Hepatocyte (in vitro differentiated cells): ENCODE data around the gene KDM4E. TPM values are rescaled to one million over a fixed set of nuclear protein-coding genes. Genes with fewer than 3 reads are reported as not detected.

Experiments
- DNase-seq: peaks from one replicate; pipeline ENCODE4 v3.0.0-alpha.2; 2016; ENCODE audit warnings: low spot score
- H2AFZ ChIP-seq: fragments of 200-600 bp; sonication (generic); 2 replicates; pipeline ENCODE4 v1.6.0; 2016; ENCODE audit warnings: antibody characterized with exemption, mild to moderate bottlenecking
- H3K27ac ChIP-seq: fragments of 200-600 bp; sonication (generic); 2 replicates; pipeline ENCODE4 v1.5.1; 2016; ENCODE audit warnings: mild to moderate bottlenecking
- H3K27me3 ChIP-seq: fragments of 200-600 bp; sonication (generic); 2 replicates; pipeline ENCODE4 v1.6.1; 2016
- H3K36me3 ChIP-seq: fragments of 200-600 bp; sonication (generic); replicated peaks from 2 replicates; pipeline ENCODE4 v1.5.1; 2016; ENCODE audit warnings: low read depth; ENCODE audit not compliant: insufficient read depth
- H3K4me1 ChIP-seq: fragments of 200-600 bp; sonication (generic); 2 replicates; pipeline ENCODE4 v1.5.1; 2016; ENCODE audit warnings: mild to moderate bottlenecking, moderate library complexity; ENCODE audit not compliant: insufficient read depth
- H3K4me2 ChIP-seq: fragments of 200-600 bp; sonication (generic); 2 replicates; pipeline ENCODE4 v1.6.0; 2016
- H3K4me3 ChIP-seq: fragments of 200-600 bp; sonication (generic); 2 replicates; pipeline ENCODE4 v1.5.1; 2016; ENCODE audit warnings: mild to moderate bottlenecking
- H3K79me2 ChIP-seq: fragments of 200-600 bp; sonication (generic); 2 replicates; pipeline ENCODE4 v1.6.0; 2017; ENCODE audit warnings: mild to moderate bottlenecking
- H3K9me2 ChIP-seq: fragments of 200-600 bp; sonication (generic); replicated peaks from 2 replicates; pipeline ENCODE4 v1.6.0; 2017; ENCODE audit warnings: mild to moderate bottlenecking; ENCODE audit not compliant: insufficient read depth
- H3K9me3 ChIP-seq: fragments of 200-600 bp; sonication (generic); 2 replicates; pipeline ENCODE4 v1.5.1; 2016; ENCODE audit warnings: low read depth, mild to moderate bottlenecking
- H4K20me1 ChIP-seq: fragments of 200-600 bp; sonication (generic); 2 replicates; pipeline ENCODE4 v1.6.0; 2016; ENCODE audit warnings: mild to moderate bottlenecking; ENCODE audit not compliant: insufficient read depth, poor library complexity, severe bottlenecking
- EZH2 ChIP-seq: fragments of 200-600 bp; sonication (generic); IDR thresholded peaks from 2 replicates; pipeline ENCODE4 v1.6.1; 2016; ENCODE audit warnings: antibody characterized with exemption, mild to moderate bottlenecking, borderline replicate concordance
- EZH2phosphoT487 ChIP-seq: fragments of 200-600 bp; sonication (generic); IDR thresholded peaks from one replicate; pipeline ENCODE4 v1.6.1; 2018; ENCODE audit warnings: antibody characterized with exemption, mild to moderate bottlenecking, low read depth, moderate library complexity; ENCODE audit not compliant: unreplicated experiment, severe bottlenecking
- WGBS: methylation state at CpG from one replicate; pipeline ENCODE4 v1.1.6; 2016; ENCODE audit warnings: low lambda C conversion rate; ENCODE audit errors: missing lambda C conversion rate; 5-methylcytosine and 5-hydroxymethylcytosine counted together
- polyA plus RNA-seq: library from polyadenylated mRNA; unstranded; fragments of >200 nt; fragmentation: Nextera tagmentation; extraction: Ambion mirVana; gene quantifications from 2 replicates; pipeline ENCODE4 v1.2.1, GENCODE V29; 2016
- total RNA-seq: library from RNA; depleted of rRNA; stranded (reverse); fragments of >200 nt; gene quantifications from 2 replicates; pipeline ENCODE4 v1.2.3, GENCODE V29; 2014
- TF ChIP-seq, protein P1 (sequence below): fragments of 200-600 bp; sonication (generic); IDR thresholded peaks from 2 replicates; pipeline ENCODE4 v1.5.1; 2016; ENCODE audit warnings: antibody characterized with exemption, mild to moderate bottlenecking; ENCODE audit not compliant: poor library complexity

Gene KDM4E
- total and polyA plus RNA-seq, 2 experiments from 2014 or later: not detected

DNA sequence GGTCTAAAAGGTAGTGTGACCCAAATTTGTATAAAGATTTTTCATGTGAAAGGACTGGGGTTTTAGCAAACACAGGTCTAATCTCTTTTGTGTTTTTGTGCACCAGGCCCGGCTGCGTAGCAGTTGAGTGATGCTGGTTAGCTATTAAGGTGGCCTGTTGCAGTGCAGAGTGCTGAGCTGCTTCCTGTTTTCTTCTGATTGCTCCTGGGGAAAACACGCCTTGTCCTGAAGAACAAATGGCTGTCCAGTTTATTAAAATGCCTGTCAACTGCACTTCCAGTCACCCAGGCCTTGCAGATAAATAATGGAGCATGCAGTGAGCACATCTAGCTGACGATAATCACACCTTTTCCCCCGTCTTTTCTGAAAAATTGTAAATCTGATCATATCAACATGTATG is 43.5 kb downstream of the KDM4E start:
- peak; percentile 91 for DNase-seq
- H2AFZ ChIP-seq: peak overlapping the region; percentile 63
- peaks cover 6% of the 10 kb centered on the region for H3K4me1 ChIP-seq
- H3K9me3 ChIP-seq: no peaks in the 10 kb centered on the region
- peaks cover 37% of the 10 kb centered on the region for H3K79me2 ChIP-seq
- peaks cover 5% of the 10 kb centered on the region for H4K20me1 ChIP-seq
- H3K4me3 ChIP-seq: peak overlapping the region; percentile 93
- WGBS: 5% methylated on average over 5 of the region's 5 CpGs
- peak overlapping the region; percentile 70 for H3K4me2 ChIP-seq
- H3K36me3 ChIP-seq: no peaks in the 10 kb centered on the region
- H3K27me3 ChIP-seq: no peaks in the 10 kb centered on the region
- H3K9me2 ChIP-seq: no peaks in the 10 kb centered on the region
- no peak for TF ChIP-seq EZH2
- TF ChIP-seq EZH2phosphoT487: no peak
- TF ChIP-seq, protein P1, sequence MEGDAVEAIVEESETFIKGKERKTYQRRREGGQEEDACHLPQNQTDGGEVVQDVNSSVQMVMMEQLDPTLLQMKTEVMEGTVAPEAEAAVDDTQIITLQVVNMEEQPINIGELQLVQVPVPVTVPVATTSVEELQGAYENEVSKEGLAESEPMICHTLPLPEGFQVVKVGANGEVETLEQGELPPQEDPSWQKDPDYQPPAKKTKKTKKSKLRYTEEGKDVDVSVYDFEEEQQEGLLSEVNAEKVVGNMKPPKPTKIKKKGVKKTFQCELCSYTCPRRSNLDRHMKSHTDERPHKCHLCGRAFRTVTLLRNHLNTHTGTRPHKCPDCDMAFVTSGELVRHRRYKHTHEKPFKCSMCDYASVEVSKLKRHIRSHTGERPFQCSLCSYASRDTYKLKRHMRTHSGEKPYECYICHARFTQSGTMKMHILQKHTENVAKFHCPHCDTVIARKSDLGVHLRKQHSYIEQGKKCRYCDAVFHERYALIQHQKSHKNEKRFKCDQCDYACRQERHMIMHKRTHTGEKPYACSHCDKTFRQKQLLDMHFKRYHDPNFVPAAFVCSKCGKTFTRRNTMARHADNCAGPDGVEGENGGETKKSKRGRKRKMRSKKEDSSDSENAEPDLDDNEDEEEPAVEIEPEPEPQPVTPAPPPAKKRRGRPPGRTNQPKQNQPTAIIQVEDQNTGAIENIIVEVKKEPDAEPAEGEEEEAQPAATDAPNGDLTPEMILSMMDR: no peak
- H3K27ac ChIP-seq: peak overlapping the region; percentile 99

DNA sequence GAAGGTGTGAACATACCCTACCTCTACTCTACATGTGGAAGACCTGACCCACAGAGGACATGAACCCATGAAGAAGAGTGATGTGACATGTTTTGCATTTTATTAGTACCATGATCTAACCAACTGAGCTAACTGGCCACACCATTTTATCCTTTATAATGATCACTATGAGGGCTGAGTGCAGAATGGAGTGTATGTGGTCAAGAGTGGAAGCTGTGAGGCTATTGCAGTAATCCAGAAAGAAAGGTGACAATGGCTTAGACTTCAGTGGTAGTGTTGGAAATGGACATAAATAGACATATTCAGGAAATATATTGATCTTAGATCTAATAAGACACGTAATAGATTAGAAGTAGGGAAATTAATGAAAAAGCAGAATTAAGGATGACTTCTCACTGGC is 45.4 kb downstream of the KDM4E start:
- 96% methylated on average over 1 of the region's 1 CpG for WGBS
- Histone ChIP-seq H3K9me2 (no peaks in the 10 kb centered on the region), H3K4me3 (no peak overlapping the region), H4K20me1 (peaks cover 5% of the 10 kb centered on the region), H3K36me3 (no peaks in the 10 kb centered on the region), H2AFZ (no peak overlapping the region), H3K4me1 (peaks cover 6% of the 10 kb centered on the region), H3K27me3 (no peaks in the 10 kb centered on the region), H3K27ac (no peak overlapping the region), H3K79me2 (peaks cover 37% of the 10 kb centered on the region), H3K9me3 (no peaks in the 10 kb centered on the region), H3K4me2 (peak overlapping the region; percentile 70)
- TF ChIP-seq, protein P1: no peak
- TF ChIP-seq EZH2 (no peak), EZH2phosphoT487 (no peak)
- DNase-seq: no peak

DNA sequence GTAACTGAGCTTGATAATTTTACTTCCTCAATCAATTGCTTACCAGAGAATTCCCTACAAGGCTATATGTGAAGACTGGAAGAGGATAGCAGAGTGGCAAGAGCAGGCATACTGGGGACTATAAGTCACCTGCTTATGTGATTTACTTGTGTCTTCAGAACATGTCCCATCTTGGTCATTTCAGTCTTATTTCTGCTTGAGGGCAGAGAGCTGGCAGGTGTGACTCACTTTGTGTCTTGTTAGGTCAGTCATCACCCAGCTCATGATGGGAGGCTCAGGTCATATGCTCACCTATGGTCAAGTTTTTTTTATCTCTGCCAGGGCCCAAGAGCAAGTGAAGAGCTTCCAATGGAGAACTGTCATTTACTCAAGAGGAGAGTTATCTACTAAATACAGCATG is 47.9 kb downstream of the KDM4E start:
- Histone ChIP-seq H3K4me3 (no peak overlapping the region), H3K36me3 (no peaks in the 10 kb centered on the region), H2AFZ (no peak overlapping the region), H4K20me1 (peaks cover 5% of the 10 kb centered on the region), H3K4me2 (no peak overlapping the region), H3K9me3 (no peaks in the 10 kb centered on the region), H3K27me3 (no peaks in the 10 kb centered on the region), H3K27ac (no peak overlapping the region), H3K4me1 (peaks cover 6% of the 10 kb centered on the region), H3K79me2 (peaks cover 34% of the 10 kb centered on the region), H3K9me2 (no peaks in the 10 kb centered on the region)
- TF ChIP-seq, protein P1: no peak
- TF ChIP-seq EZH2 (no peak), EZH2phosphoT487 (no peak)
- no peak for DNase-seq
